Endothelial cell of umbilical vein (primary cell): Measurements from ENCODE around the gene CSMD2.

Experiments used
- CTCF ChIP-seq, 2 donors: IDR thresholded peaks; 1 replicate in 1 of 2; 2 replicates in 1 of 2; pipeline ENCODE4 v1.5.1; 2011; ENCODE audit warnings: low read length in 2 of 2, mild to moderate bottlenecking in 2 of 2, moderate library complexity in 2 of 2, control low read depth in 1 of 2, inconsistent platforms in 1 of 2, low read depth in 1 of 2; ENCODE audit not compliant: insufficient read depth in 1 of 2; ENCODE audit errors: extremely low read depth in 1 of 2
- EZH2 ChIP-seq: IDR thresholded peaks from 2 replicates; pipeline ENCODE4 v1.6.1; 2012; ENCODE audit warnings: borderline replicate concordance, low read depth, mild to moderate bottlenecking, moderate library complexity, low read length, inconsistent platforms; ENCODE audit not compliant: severe bottlenecking
- GATA2 ChIP-seq: IDR thresholded peaks from 2 replicates; pipeline ENCODE4 v1.7.0; 2011; ENCODE audit warnings: low read depth, mild to moderate bottlenecking, moderate library complexity, mixed read lengths, low read length; ENCODE audit not compliant: insufficient read length, insufficient read depth
- JUN ChIP-seq: IDR thresholded peaks from 2 replicates; pipeline ENCODE4 v1.6.1; 2011; ENCODE audit warnings: borderline replicate concordance, low read depth; ENCODE audit not compliant: insufficient read length, insufficient read depth
- MAX ChIP-seq: IDR thresholded peaks from 2 replicates; pipeline ENCODE4 v1.6.1; 2011; ENCODE audit not compliant: insufficient read depth, insufficient read length
- POLR2A ChIP-seq: IDR thresholded peaks from 2 replicates; pipeline ENCODE4 v1.6.1; 2012; ENCODE audit warnings: low read depth, mild to moderate bottlenecking, control low read depth, low read length
- POLR2AphosphoS5 ChIP-seq: IDR thresholded peaks from 2 replicates; pipeline ENCODE4 v1.6.1; 2012; ENCODE audit warnings: low read depth, mild to moderate bottlenecking, control low read depth, low read length, moderate library complexity; ENCODE audit not compliant: insufficient read depth

- no peak for TF ChIP-seq JUN
- no peak for TF ChIP-seq CTCF (IDR thresholded peaks at IDR 0.05; ENCODE audit: extremely low read depth in 1 of 2, insufficient read depth in 1 of 2, low read depth in 1 of 2, low read length in 2 of 2)
- no peak for TF ChIP-seq POLR2A
- TF ChIP-seq EZH2: no peak
- no peak for TF ChIP-seq MAX
- no peak for TF ChIP-seq POLR2AphosphoS5
- no peak for TF ChIP-seq GATA2
Observed at GRCh38 chr1:34007760-34008159, 157.3 kb downstream of the CSMD2 start.
